ENCODE results near the gene KRT14.

- no peak for TF ChIP-seq CTCF (IDR thresholded peaks at IDR 0.05; ENCODE audit: extremely low read depth in 1 of 2, insufficient read depth in 1 of 2, low read depth in 1 of 2, low read length in 2 of 2)
- no peak for TF ChIP-seq POLR2AphosphoS5 (IDR thresholded peaks at IDR 0.05; ENCODE audit: insufficient read depth, low read depth, low read length)
These were observed 44.6 kb upstream of the KRT14 start for GRCh38 chr17:41631025-41631897.

Measured in endothelial cell of umbilical vein (primary cell).